ENCODE data around the gene C3orf80.
"Not testable (repeated sequence)": the region's sequence is repeated elsewhere in the genome, so short reads cannot be mapped to it uniquely, and the experiment has no call there.

C3orf80 gene

GRCh38 chr3:160217675-160218074, 7.5 kb upstream of the C3orf80 start:
- DNase-seq: no peak

GRCh38 chr3:160218136-160218535, 7.1 kb upstream of the C3orf80 start:
- DNase-seq: no peak

- no peak for DNase-seq
Measured at GRCh38 chr3:160220038-160220437, 5.2 kb upstream of the C3orf80 start.

- DNase-seq: no peak
Measured at GRCh38 chr3:160221019-160221418, 4.2 kb upstream of the C3orf80 start.

GRCh38 chr3:160224256-160224655, 966 bp upstream of the C3orf80 start:
- DNase-seq: no peak

GRCh38 chr3:160224811-160225175, 429 bp upstream of the C3orf80 start:
- DNase-seq: no peak

- DNase-seq: no peak
Measured at GRCh38 chr3:160226026-160226907, 1.0 kb downstream of the C3orf80 start.

- no peak for DNase-seq
Measured at GRCh38 chr3:160227419-160227818, 2.2 kb downstream of the C3orf80 start.

GRCh38 chr3:160232014-160232413, 6.8 kb downstream of the C3orf80 start:
- DNase-seq: no peak

GRCh38 chr3:160240719-160241118, 15.5 kb downstream of the C3orf80 start:
- DNase-seq: not testable (repeated sequence)

- DNase-seq: no peak
Measured at GRCh38 chr3:160245261-160245800, 20.1 kb downstream of the C3orf80 start.

GRCh38 chr3:160247766-160248165, 22.5 kb downstream of the C3orf80 start:
- DNase-seq: no peak

- DNase-seq: no peak
Measured at GRCh38 chr3:160253298-160253697, 28.1 kb downstream of the C3orf80 start.

- DNase-seq: no peak
Measured at GRCh38 chr3:160257606-160258005, 32.4 kb downstream of the C3orf80 start.

- DNase-seq: no peak
Measured at GRCh38 chr3:160259589-160259988, 34.4 kb downstream of the C3orf80 start.

- DNase-seq: no peak
Measured at GRCh38 chr3:160260587-160261270, 35.5 kb downstream of the C3orf80 start.

- no peak for DNase-seq
Measured at GRCh38 chr3:160265088-160265487, 39.9 kb downstream of the C3orf80 start.

Measured in NCI-H510A treated with DMSO at 0.1 percent for 48 hours (cell line).